ENCODE measurements around the gene CFAP73.
"Not testable (repeated sequence)": the region's sequence is repeated elsewhere in the genome, so short reads cannot be mapped to it uniquely, and the experiment has no call there.

GRCh38 chr12:113117684-113118083, 31.8 kb upstream of the CFAP73 start:
- TF ChIP-seq EZH2, CTCF, EZH2phosphoT487 (IDR thresholded peaks at IDR 0.05): not testable (repeated sequence)
